ENCODE measurements around the gene DUOX2. TPM values are rescaled to one million over a fixed set of nuclear protein-coding genes. Genes with fewer than 3 reads are reported as not detected.

The DUOX2 gene
- total RNA-seq, 3 donors from 2014 or later, result 3.1 to 40.1 (median 5.1) TPM

GRCh38 chr15:45100884-45101625 lies 12.9 kb downstream of the DUOX2 start:
- Histone ChIP-seq H3K4me1 (ENCODE audit: low read depth) (no peaks in the 10 kb centered on the region), H3K4me3 (no peak overlapping the region), H3K36me3 (ENCODE audit: low read depth) (no peaks in the 10 kb centered on the region), H3K9me3 (no peaks in the 10 kb centered on the region)
- intact Hi-C loops (cut with DNase I, micrococcal nuclease), result no loop called here
- DNase-seq, result no peak
- ATAC-seq, result no peak
- TF ChIP-seq CTCF (IDR thresholded peaks at IDR 0.05), result no peak

GRCh38 chr15:45099549-45100165 lies 14.3 kb downstream of the DUOX2 start:
- no peak for DNase-seq
- H3K36me3 ChIP-seq (ENCODE audit: low read depth), result no peaks in the 10 kb centered on the region
- no peaks in the 10 kb centered on the region for H3K4me1 ChIP-seq (ENCODE audit: low read depth)
- ATAC-seq, result no peak
- intact Hi-C loops (cut with DNase I, micrococcal nuclease), result no loop called here
- H3K4me3 ChIP-seq, result no peak overlapping the region
- H3K9me3 ChIP-seq, result no peaks in the 10 kb centered on the region
- TF ChIP-seq CTCF (IDR thresholded peaks at IDR 0.05), result no peak

- Histone ChIP-seq H3K9me3 (no peaks in the 10 kb centered on the region), H3K4me1 (ENCODE audit: low read depth) (no peaks in the 10 kb centered on the region), H3K36me3 (ENCODE audit: low read depth) (no peaks in the 10 kb centered on the region), H3K4me3 (no peak overlapping the region)
- intact Hi-C loops (cut with DNase I, micrococcal nuclease), result no loop called here
- TF ChIP-seq CTCF (IDR thresholded peaks at IDR 0.05), result no peak
- ATAC-seq (no peak), DNase-seq (no peak)
Observed at GRCh38 chr15:45097466-45097865, 16.5 kb downstream of the DUOX2 start.

GRCh38 chr15:45095661-45096060 lies 18.3 kb downstream of the DUOX2 start:
- Histone ChIP-seq H3K4me1 (ENCODE audit: low read depth) (no peaks in the 10 kb centered on the region), H3K36me3 (ENCODE audit: low read depth) (no peaks in the 10 kb centered on the region), H3K4me3 (no peak overlapping the region), H3K9me3 (no peaks in the 10 kb centered on the region)
- intact Hi-C loops (cut with DNase I, micrococcal nuclease), result no loop called here
- no peak for TF ChIP-seq CTCF (IDR thresholded peaks at IDR 0.05)
- DNase-seq (no peak), ATAC-seq (no peak)

- no peak for ATAC-seq
- TF ChIP-seq CTCF (IDR thresholded peaks at IDR 0.05), result no peak
- no peak overlapping the region for H3K4me3 ChIP-seq
- intact Hi-C loops (cut with DNase I, micrococcal nuclease), result no loop called here
- DNase-seq, result no peak
- no peaks in the 10 kb centered on the region for H3K9me3 ChIP-seq
- no peaks in the 10 kb centered on the region for H3K4me1 ChIP-seq (ENCODE audit: low read depth)
- H3K36me3 ChIP-seq (ENCODE audit: low read depth), result no peaks in the 10 kb centered on the region
Observed at GRCh38 chr15:45094358-45094730, 19.6 kb downstream of the DUOX2 start.

All from mucosa of descending colon (tissue), 3 donors.